Erythroblast (primary cell): ENCODE results near the gene KCTD16.

Experiments
- GATA1 ChIP-seq: IDR thresholded peaks from 2 replicates; pipeline ENCODE4 v1.6.1; 2011; ENCODE audit warnings: low read depth, mild to moderate bottlenecking, control low read depth, low read length, moderate library complexity
- POLR2A ChIP-seq: IDR thresholded peaks from 2 replicates; pipeline ENCODE4 v1.6.1; 2011; ENCODE audit warnings: mild to moderate bottlenecking, low read length

DNA sequence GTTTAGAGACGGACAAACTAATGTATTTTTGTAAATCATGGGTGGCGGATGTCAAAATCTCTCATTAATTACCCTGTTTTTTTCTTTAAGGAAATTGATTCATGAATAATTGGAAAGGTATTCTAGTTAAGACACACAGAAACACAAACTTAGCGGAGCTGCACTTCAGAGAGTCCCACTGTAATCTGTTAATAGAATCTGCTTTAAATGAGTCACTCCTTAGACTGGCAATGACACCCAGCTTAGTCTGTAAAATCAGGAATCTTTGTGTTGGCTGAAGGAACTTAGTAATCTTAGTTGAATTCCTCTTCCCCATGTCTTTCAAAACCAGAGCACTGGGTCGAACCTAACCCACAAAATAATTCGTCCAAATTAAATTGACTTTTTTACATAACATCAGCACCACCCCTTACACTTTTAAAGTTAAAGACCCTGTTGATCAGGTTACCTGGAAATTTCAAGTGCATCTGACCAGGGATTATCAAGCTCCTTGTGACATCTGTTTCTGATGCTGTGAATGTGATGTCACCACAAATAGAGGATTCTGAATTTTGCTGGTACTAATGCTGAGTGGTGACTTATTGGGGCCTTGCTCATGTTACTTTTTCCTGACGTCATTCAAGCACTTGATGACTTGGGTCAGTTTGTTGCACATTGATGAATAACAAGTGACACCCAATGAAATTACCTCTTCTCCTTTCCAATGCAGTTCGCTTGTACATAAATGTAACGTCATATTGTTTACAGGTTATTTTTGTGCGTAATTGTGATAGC is 313.6 kb downstream of the KCTD16 start:
- no peak for TF ChIP-seq POLR2A
- no peak for TF ChIP-seq GATA1
